Stimulated activated CD8-positive, alpha-beta memory T cell treated with anti-CD3 and anti-CD28 coated beads, Interleukin-4, amount 100 ng/mL, for 24 hours (primary cell): ENCODE results near the gene TLE5.

Experiments used
- DNase-seq: peaks from one replicate; pipeline ENCODE4 v3.0.0-alpha.2; 2020; ENCODE audit warnings: low read depth

TLE5 gene, protein sequence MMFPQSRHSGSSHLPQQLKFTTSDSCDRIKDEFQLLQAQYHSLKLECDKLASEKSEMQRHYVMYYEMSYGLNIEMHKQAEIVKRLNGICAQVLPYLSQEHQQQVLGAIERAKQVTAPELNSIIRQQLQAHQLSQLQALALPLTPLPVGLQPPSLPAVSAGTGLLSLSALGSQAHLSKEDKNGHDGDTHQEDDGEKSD

DNA sequence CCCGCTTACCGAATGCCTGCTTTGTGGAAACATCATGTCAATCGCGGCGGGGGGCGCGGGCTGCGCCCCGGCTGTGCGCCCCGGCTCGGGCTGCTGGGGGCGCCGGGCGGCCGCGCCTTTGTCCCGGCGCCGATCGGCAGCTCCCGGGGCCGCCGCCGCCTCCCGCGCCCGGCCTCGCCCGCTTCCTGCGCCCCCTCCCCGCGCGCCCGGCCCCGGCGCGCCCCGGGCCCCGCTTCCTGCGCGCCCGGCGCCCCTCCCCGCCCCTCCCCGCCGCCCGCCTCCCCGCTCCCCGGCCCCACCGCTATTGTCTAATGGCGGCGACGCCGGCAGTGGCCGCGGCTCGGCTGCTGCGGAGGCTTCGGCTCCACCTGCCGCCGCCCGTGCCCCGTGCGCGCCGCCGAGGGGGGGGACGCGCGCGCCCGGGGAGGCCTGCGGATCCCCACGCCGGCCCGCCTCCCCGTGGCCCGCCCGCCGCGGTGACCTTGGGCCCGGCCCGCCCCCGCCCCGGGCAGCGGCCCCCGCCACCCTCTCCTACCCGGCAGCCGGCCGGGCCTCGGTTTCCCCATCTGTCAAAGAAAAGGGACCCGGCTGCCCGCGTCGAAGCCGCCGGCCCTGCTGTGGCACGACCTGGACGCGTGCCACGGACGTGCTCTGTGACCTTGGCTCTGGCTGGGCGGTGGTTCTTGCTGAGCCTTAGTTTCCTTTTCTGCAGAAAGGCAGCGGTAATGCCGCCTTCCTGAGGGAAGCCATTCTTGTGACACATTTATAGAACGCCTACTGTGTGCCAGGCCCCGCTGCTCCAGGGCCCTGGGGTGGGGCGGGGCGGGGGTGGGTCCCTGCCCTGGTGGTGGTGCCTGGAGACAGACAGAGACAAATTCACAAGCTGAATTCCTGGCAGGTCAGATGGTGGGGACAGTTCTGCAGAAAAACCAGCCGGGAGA, at the start of gene TLE5:
TSS of gene TLE5 (minus strand) at position 331 of the 941 bp plus-strand sequence. CDS start at position 36, 295 bp downstream.
- peak; percentile 47 for DNase-seq

DNA sequence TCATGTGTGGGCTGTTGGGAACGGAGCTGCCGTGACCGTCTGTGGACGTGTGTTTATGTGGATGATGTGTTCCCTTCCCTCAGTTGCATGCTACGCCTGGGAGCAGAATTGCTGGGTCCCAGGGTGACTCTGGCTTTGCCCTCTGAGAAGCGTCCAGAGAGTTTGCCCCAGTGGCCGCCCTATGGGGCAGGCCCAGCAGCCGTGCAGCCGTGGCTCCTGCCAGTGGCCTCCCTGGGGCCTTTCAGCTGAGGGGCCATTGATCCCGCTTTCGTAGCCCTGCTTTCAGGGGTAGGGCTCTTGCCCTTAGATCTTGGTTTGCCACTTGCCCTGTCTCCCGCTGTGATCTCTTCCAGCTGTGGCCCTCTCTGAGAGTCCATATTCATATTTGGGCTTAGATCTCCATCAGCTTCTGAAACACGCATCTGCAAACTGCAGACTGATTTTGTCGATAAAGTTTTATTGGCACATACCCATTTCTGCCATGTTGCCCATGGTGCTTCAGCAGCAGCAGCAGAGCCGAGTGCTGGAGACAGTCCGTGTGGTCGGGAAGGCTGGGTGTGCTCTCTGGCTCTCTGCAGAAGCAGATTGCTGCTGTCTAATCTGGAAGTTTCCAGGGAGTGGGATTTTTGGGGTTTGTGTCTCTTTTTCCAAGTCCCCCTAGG, 49.4 kb upstream of the TLE5 start:
- no peak for DNase-seq

DNA sequence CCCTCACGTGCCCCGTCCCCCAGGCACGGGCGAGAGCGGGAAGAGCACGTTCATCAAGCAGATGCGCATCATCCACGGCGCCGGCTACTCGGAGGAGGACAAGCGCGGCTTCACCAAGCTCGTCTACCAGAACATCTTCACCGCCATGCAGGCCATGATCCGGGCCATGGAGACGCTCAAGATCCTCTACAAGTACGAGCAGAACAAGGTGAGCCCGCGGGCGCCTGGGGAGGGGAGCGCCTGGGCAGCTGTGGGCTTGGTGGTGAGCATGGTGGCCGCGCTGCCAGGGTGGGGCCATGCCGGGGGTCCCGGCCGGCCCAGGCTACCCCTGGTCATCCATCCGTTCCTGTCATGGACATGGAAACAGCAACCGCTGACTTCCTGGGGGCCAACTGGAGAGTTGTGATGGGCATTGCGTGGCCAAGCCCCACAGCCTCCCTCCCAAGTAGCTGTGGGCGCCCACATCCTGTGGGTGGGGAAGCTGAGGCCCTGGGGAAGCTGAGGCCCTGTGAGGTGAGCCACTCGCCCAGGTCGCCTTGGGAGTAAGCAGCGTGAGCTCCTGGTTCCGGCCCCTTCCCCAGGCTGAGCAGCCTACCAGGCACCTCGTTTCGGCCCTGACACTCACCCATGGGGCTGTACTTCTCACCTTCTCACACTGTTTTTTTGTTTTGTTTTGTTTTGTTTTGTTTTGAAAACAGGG, 48.0 kb upstream of the TLE5 start:
- no peak for DNase-seq

DNA sequence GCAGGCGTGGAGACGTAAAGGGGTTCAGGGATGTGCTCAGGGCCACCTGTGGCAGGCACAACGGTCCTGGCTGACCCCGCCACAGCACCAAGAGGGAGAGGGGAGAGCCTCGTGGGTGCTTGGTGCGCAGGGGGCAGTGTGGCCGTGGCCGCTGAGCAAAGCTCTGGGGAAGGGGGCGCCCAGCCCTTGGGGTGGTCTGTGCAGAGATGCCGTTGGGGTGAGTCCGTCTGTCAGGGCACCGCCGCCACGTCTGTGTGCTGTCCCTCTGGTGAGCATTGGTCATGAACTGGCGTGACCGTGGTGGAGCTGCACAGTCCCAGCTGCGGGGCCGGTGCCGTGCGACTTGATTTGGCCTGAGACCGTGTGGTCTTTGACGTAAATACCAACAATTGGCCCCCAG, 47.2 kb upstream of the TLE5 start:
- no peak for DNase-seq

DNA sequence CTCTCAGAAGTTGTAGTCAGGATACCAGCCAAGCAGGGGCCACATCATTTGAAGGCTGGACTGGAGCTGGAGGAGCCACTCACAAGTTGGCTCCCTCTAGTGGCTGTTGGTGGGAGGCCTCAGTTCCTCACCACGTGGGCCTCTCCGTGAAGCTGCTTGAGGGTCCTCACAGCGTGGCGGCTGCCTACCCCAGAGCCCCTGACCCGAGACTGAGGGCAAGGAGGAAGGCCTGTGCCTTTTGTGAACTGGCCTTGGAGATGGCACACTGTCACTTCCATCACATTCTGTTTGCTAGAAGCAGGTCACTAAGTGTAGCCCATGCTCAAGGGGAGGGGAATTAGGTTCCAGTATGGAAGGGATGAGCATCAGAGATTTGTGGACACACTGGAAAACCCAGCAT, 46.5 kb upstream of the TLE5 start:
- DNase-seq: peak; percentile 58

DNA sequence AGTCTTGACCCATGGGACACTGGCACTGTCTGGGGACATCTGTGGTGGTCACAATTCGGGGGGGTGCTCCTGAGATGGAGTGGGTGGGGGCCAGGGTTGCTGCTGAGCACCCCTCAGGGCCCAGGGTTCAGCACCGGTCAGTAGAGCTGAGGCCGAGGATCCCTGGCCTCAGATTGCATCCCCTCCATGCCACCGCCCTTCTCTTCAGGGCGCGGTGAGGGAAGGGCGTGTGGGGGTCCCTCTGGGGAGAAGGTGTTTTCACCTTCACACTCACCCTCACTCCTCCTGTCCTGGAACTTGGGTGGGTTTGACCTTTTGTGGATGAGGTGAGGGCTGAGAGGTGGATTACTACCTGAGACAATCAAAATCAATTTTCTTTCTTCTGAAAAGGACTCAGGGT, 45.4 kb upstream of the TLE5 start:
- no peak for DNase-seq

DNA sequence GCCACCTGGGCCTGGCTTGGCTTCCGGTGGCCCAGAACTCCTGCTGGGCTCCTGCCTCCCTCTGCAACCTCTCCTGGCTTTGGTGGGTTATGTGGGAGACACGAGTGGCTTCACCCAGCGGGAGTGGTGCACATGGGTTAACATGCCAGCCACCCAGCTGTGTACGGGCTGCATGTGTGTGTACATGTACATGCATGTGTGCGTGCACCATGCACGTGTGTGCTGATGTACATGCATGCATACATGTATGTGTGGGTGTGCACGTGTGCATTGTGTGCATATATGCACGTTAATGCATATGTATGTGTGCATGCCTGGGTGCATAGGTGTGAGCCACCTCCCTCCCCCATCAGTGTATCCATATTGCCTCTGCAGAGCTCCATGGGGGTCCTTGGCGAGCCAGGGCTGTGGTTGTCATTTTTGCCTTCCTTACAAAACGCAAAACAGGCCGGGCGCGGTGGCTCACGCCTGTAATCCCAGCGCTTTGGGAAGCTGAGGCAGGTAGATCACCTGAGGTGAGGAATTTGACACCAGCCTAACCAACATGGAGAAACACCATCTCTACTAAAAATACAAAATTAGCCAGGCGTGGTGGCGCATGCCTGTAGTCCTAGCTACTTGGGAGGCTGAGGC, 44.3 kb upstream of the TLE5 start:
- no peak for DNase-seq

DNA sequence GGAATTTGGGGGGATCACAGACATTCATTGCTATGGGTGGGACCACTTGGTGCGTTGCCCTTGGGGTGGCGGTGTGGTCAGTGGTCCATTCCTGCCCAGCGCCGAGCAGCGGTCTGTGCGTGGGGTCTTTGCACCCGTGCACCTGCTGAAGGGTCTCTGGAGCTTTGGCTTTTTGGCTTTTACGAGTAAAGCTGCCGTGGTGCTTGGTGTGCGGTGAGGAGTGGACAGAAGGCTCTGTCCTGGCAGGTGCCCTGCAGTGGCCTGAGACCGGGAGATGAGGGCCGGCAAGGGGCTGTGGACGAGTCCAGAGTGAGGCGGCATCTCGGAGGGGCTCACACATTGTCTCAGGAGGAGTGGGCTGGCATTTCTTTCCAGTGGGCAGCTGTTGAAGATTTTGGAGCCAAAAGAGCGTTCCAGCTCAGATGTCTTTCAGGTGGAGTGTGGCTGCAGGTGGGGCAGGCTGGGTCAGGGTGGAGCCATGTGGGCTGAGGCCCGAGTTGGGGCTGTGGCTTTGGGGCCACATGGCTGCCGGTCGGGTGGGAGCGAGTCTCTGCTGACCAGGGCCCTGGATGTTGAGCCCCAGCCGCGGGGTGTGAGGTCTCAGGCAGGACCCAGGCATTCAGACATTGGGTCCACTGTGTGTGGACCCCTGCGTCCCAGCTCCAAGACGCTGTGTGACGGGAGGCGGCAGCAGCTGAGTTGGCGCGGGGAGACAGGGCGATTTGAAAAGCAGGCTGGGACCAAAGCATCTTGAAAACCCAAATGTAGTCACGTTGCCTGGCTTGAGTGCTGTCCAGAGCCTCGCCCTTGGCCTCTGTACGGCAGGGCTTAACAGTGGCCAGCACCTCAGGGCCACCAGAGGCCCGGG, 43.6 kb upstream of the TLE5 start:
- no peak for DNase-seq

DNA sequence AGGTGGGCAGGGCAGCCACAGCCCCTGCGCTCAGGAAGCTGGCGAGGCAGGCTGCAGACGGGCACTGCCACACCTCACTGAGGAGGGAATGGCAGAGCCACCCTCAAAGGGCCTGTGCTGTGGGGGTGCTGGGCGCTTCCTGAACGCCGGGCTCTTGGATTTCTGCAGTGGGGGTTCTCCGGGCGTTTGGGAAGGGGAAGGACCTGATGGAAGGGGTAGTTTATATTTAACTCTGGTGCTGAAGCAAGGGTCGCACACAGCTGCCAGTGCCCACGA, 42.4 kb upstream of the TLE5 start:
- DNase-seq: no peak

DNA sequence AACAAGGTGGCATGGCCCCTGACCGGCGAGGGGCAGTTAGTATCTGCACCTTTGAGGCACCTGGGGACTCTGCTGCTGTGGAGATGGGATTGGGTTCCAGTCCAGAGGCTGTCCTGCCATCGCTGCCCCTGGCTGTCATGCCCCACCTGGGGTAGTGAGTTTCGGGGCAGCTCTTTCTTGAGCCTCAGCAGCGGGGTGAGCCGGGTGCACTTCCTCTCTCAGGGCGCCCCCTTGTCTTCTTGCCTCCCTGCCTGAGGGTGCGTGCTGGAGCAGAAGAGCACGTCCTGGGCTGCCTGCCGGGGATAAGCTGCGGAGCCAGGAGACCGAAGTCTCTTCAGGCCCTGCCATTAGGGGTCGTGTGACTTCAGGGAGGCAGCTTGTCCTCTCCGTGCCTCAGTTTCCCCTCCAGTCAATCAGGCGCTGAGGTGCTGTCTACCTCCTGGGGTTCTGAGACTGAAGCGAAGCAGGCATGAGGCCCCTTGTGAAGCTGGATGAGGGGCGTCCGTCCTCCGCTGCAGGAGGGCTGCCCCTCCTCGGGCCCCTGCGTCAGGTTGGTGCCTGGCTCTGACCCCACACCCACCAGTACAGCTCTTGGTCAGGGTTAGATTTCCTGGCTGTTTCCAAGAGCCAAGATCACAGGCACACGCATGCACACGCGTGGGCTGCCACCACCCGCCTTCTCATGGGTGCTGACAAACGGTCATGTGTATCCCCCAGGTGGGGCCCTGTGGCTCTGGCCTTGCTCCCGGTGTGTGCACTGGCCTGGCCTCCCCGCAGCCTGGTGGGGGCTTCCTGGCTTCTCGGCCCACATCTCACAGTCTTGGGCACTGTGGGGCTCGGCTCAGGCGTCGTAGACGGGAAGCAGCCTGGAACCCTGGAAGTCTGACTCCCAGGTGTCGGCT, 40.2 kb upstream of the TLE5 start:
- DNase-seq: no peak

DNA sequence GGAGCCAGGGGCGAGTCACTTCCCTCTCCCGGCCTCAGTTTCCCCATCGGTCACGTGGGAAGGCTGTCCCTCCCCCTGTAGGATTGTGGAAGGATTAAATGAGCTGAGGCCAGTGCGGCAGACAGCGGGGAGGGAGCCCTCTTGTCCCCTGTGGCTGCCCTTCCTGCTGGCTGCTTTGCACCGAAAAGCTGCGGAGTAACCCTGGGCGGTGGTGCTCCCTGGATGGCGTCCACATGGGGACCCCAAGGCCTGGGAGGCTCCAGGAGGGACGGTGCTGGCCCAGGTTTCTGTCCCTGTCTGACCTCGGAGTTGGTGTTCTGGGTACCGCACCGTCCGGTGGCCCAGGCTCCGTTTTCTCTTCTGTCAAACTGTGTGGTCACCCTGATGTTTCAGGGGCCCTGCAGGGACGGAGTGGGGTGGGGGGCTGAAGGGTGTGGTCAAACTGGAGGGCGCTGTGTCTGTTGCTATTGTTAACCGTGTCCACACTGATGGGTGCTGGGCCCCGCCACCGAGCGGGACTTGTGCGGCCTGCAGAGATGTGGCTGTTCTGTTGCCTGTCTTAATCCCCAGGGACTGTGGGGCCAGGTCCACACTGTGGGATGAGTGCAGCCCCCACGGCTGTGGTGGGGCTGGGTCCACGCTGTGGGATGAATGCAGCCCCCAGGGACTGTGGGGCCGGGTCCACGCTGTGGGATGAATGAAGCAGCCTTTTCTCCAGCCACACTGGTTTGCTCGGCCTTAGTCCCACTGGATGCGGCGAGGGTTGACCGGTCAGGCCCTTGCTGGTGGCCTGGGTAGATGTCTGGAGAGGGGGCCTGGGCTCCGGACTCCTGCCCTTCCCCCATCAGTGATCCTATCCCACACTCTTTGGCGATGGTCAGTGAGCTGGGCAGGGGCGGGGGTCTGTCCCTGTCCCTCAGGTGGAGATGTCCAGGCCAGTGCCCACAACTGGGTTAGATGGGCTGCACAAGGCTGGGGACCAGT, 38.7 kb upstream of the TLE5 start:
- no peak for DNase-seq

DNA sequence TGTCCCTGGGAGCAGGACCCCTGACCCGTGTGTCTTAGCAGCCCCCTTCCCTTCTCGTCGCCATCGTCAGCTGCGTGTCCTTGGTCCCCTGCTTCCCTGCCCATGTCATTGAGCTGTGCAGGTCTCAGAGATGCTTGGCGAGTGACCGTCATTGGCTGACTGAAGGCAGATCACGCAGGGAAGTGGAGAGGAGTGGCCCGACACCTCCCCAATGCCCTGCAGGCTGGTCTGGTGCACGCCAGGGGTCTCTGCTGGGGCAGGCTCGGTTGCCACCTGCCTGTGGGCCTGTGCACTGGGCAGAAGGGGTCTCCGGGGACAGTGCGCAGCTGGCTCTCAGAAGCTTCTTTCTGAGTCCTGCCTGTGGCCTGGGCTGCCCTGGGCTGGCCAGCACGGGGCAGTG, 38.0 kb upstream of the TLE5 start:
- DNase-seq: no peak

DNA sequence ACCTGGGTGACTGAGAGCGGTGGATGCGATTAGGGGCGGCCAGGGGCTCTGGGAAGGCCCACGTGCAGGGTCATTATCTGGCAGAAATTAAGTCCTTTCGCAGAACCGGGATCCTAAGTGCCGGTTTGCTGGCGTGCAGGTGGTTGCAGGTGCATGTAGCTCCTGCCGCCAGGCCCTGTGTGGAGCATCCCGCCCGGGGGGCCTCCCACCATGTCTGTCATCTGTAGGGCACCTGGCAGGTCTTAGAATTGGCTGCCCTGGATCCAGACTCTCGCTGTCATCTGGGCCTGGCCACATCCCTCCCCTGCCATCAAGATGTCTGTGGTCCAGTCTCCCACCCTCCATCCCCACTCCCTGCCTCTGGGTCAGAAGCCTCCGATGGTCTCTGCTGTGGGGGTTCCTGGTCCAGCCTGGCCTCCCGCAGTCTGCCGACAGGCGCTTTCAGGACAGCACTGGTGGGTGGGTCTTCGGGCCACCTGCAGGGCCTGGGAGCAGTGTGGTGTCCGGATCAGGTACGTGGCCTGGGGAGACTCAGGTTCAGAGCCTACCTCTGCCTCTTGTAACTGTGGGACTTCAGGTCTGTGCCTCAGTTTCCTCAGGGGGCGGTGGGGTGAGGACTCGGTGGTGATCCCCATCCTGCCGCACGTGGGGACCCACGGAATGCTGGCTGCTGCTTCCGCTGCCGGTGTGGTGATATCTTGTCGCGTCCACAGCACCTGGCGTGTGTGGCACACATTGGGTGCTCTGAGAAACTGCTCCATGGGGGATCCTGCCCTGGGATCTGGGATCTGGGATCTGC, 37.3 kb upstream of the TLE5 start:
- no peak for DNase-seq

DNA sequence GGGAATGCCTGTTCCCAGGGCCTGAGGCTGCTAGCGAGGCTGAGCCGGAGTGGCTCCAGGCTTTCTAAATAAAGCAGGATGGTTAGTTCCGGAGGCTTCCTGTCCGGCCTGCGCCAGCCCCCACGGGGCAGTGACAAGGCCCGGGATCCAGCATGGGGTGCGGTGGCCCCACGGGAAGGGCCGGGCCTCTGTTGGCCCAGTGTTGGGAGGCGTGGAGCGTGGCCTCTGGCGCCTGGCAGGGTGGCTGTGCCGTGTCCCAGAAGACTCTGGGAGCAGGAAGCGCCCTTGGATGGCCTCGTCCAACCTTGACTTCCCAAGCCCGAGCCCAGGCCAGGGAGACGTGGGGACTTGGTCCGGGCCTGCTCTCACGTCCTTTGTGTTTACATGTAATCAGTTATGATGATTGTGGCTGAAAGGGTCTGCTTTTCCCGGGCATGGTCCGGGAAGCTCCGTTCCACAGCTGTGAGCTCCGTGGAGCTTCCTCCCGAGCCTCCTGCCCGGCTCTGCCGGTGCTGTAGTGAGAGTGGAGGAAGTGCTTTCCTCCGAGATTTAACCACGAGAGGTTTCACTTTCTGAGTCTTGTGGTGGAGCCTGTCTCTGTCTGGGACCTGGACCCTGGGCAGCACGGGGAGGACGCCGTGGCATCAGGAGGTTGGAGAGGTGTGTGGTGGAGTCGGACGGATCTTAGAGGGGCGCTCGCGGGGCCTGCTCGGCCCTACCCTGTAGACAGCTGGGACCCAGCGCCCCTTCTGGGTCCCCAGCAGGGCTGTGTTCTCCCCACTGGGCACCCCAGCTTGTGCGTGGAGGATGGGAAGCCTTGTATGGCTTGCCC, 36.4 kb upstream of the TLE5 start:
- no peak for DNase-seq

DNA sequence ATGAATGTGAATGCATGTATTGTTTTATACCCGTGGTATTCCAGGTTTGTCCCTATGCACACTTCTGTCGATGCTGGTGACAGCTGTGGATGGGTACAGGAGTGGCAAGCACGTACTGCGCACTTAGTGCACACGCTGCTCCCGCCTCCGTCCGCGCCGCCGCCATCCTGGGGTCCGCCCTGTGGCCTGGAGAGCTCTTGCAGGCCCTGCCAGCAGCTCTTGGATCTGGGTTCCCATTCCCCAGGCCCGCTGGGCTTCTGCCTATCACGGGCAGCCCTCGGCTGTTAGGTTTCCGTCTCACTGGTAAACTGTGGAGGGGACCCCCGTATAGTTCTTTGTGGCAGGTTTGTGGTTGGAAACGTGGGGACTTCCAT, 35.8 kb upstream of the TLE5 start:
- no peak for DNase-seq

DNA sequence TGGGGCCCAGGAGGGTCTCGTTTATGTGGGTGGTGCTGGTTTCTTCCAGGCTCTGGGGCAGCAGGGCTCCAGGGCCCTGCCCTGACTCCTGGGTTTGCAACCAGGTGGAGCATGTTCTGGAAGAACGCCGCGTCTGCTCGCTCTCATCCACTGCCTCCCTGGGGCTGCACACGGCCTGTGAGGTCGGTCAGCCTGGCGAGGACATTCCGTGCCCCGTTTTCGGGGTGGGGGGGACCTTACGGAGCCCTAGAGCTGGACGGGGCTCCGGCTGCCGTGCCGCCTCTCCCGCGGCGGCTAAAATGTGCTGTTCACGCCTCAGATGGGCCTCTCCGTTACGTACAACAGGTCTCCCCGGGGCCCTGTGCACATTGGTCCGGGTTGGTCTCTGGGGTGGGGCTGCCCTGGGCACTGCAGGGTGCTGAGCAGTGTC, 35.2 kb upstream of the TLE5 start:
- DNase-seq: no peak

DNA sequence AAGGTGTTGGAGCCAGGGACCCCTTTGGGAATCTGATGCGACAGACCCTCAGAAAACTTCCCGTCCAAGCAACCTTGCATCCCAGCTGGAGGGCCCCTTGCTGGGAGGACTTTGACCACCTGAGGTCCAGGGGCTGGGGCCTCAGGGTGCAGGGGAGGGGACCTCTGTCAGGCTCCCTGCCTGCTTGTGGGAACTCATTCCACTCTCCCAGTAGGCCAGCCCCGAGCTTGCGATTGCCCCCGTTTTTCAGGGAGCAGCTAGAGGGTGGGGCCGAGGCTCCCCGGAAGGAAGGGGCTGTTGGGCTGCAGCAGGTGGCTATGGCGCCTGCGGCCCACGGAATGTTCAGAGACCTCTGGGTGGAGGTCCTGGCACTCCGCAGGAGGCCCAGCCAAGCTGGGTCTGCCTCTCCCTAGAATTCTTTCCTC, 34.6 kb upstream of the TLE5 start:
- no peak for DNase-seq
